Naive B cell (primary cell): Measurements from ENCODE around the gene RGS8. TPM values are rescaled to one million over a fixed set of nuclear protein-coding genes. Genes with fewer than 3 reads are reported as not detected.
A peak's percentile ranks its signal among the peaks of the same experiment; 100 is the strongest.
"Not testable (repeated sequence)": the region's sequence is repeated elsewhere in the genome, so short reads cannot be mapped to it uniquely, and the experiment has no call there.

Experiments used
- ATAC-seq, 2 donors: fragments of 150-1000 bp; cut with Tn5 transposase; 2 replicates each; pipeline ENCODE4 v1.10.0; 2021; ENCODE audit warnings: low read depth in 2 of 2, mild to moderate bottlenecking in 2 of 2, moderate library complexity in 2 of 2
- DNase-seq: peaks from one replicate; pipeline ENCODE4 v3.0.0; 2022
- H3K27ac Mint-ChIP-seq, 6 donors: one replicate each; pipeline ENCODE4 v1.8.0; 2020 to 2022; ENCODE audit warnings: mild to moderate bottlenecking in 6 of 6, mixed read lengths in 6 of 6, moderate library complexity in 5 of 6, inconsistent platforms in 2 of 6
- H3K27me3 Mint-ChIP-seq, 3 donors: one replicate each; pipeline ENCODE4 v1.8.0; 2021 to 2022; ENCODE audit warnings: mixed read lengths in 3 of 3, mild to moderate bottlenecking in 1 of 3
- H3K36me3 Mint-ChIP-seq, 2 donors: one replicate each; pipeline ENCODE4 v1.8.0; 2020 to 2022; ENCODE audit warnings: mixed read lengths in 2 of 2, inconsistent platforms in 1 of 2, mild to moderate bottlenecking in 1 of 2
- H3K4me1 Mint-ChIP-seq, 3 donors: one replicate each; pipeline ENCODE4 v1.8.0; 2020 to 2022; ENCODE audit warnings: mixed read lengths in 3 of 3, inconsistent platforms in 1 of 3, mild to moderate bottlenecking in 1 of 3, moderate library complexity in 1 of 3
- H3K4me3 Mint-ChIP-seq, 8 donors: one replicate each; pipeline ENCODE4 v1.8.0; 2020 to 2022; ENCODE audit warnings: mild to moderate bottlenecking in 8 of 8, mixed read lengths in 8 of 8, moderate library complexity in 8 of 8, inconsistent platforms in 2 of 8
- H3K9me3 Mint-ChIP-seq, 7 donors: one replicate each; pipeline ENCODE4 v1.8.0; 2020 to 2022; ENCODE audit warnings: mixed read lengths in 7 of 7, mild to moderate bottlenecking in 5 of 7, inconsistent platforms in 2 of 7, moderate library complexity in 1 of 7
- polyA plus RNA-seq, 6 donors: library from polyadenylated mRNA; unstranded; fragments of 300-500 nt; fragmentation: Illumina TruSeq; gene quantifications; one replicate each; pipeline ENCODE4 v1.2.3, GENCODE V29; 2021; ENCODE audit warnings: low read depth in 6 of 6

Gene RGS8
- polyA plus RNA-seq, 6 donors from 2014 or later, result not detected

DNA sequence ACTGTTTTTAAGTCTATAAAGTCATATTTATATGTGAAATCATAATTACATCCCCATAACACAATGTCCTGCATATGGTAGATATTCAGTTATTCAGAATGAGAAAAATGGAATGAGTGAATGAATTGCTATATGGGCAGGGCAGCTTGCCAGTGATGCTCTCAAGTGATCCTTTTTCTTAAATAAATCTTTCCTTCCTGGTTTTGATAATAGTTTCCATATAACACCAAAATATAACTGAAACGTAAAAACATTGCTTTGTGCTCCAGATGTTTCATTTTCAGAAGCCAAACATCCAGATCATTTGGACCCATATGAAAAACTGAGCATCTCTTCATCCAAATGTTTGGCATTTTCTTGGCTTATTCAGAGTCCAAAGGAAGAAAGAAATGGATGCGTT lies 30.2 kb upstream of the RGS8 start:
- peaks cover 15 to 18% (median 16%) of the 10 kb centered on the region in 3 donors for H3K4me1 Mint-ChIP-seq
- ATAC-seq (no peak), DNase-seq (no peak)
- H3K27ac Mint-ChIP-seq, result peak overlapping the region in 1 of 6 donors; percentile 51
- H3K9me3 Mint-ChIP-seq, result no peaks in the 10 kb centered on the region
- no peaks in the 10 kb centered on the region for H3K36me3 Mint-ChIP-seq
- peaks cover 0 to 5% (median 4%) of the 10 kb centered on the region in 3 donors for H3K27me3 Mint-ChIP-seq
- H3K4me3 Mint-ChIP-seq, result no peak overlapping the region

DNA sequence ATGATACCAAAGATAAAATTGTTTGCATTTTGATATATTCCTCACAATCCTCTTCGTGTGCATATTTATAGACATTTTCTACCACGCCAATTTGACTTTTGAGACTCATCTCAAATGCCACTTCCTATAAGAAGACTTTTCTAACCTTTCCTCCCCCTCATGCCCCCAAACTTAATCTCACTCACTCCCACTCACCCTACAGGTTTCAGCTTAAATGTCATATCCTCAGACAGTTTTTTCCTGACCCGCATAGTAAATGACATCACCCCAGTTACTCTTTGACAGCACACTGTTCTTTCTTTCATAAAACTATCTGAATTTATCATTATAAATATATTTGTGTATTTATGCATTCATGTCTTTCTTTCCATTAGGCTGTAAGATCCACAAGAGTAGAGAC lies 29.6 kb upstream of the RGS8 start:
- H3K36me3 Mint-ChIP-seq, result no peaks in the 10 kb centered on the region
- DNase-seq (no peak), ATAC-seq (no peak)
- no peak overlapping the region for H3K4me3 Mint-ChIP-seq
- H3K9me3 Mint-ChIP-seq, result no peaks in the 10 kb centered on the region
- H3K27me3 Mint-ChIP-seq, result peaks cover 0 to 7% (median 5%) of the 10 kb centered on the region in 3 donors
- H3K4me1 Mint-ChIP-seq, result peaks cover 15 to 18% (median 16%) of the 10 kb centered on the region in 3 donors
- H3K27ac Mint-ChIP-seq, result no peak overlapping the region

DNA sequence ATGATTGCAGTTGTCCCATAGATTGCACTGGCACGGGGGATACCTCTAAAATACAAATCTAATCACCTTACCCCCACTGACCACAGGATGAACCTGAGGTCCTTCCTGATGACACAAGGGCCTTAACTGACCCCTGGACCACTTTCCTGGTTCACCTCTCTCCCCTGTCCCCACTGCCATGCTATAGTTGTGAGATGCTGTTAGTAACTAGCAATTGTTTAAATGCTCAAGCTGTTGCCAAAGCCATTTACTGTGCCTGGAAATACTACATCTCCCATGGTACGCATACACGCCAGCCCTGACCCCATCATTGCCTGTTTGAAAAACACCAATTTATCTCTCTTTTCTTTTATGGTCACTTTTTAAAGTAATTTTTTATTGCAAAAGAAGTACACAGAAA lies 29.1 kb upstream of the RGS8 start:
- no peaks in the 10 kb centered on the region for H3K36me3 Mint-ChIP-seq
- H3K27ac Mint-ChIP-seq, result no peak overlapping the region
- no peak for ATAC-seq
- peak overlapping the region in 2 of 8 donors; percentile 6 to 22 for H3K4me3 Mint-ChIP-seq
- no peaks in the 10 kb centered on the region for H3K9me3 Mint-ChIP-seq
- peaks cover 15 to 18% (median 16%) of the 10 kb centered on the region in 3 donors for H3K4me1 Mint-ChIP-seq
- peaks cover 0 to 8% (median 5%) of the 10 kb centered on the region in 3 donors for H3K27me3 Mint-ChIP-seq
- no peak for DNase-seq

DNA sequence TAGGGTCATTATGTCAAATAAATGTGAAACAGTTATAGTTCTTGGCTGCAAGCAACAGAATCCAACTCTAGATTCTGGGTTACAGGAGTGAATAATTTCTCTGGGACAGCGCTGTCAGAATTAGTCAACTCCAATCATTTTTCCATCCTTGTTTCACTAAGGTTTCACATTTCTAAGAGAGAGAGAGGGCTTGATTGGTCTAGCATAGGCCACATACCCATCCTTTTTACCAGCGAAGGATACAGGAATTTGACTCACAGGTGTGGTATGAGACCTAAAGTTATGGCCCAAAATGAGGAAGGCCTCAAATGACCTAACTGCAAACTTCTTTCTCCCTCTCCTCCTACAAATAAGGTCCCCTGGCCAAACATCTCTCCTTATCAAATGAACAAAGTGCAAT lies 25.5 kb upstream of the RGS8 start:
- no peaks in the 10 kb centered on the region for H3K36me3 Mint-ChIP-seq
- no peak overlapping the region for H3K4me3 Mint-ChIP-seq
- H3K9me3 Mint-ChIP-seq, result no peaks in the 10 kb centered on the region
- ATAC-seq, result no peak
- peaks cover 0 to 8% (median 5%) of the 10 kb centered on the region in 3 donors for H3K27me3 Mint-ChIP-seq
- peaks cover 0 to 3% (median 0%) of the 10 kb centered on the region in 3 donors for H3K4me1 Mint-ChIP-seq
- DNase-seq, result no peak
- no peak overlapping the region for H3K27ac Mint-ChIP-seq

DNA sequence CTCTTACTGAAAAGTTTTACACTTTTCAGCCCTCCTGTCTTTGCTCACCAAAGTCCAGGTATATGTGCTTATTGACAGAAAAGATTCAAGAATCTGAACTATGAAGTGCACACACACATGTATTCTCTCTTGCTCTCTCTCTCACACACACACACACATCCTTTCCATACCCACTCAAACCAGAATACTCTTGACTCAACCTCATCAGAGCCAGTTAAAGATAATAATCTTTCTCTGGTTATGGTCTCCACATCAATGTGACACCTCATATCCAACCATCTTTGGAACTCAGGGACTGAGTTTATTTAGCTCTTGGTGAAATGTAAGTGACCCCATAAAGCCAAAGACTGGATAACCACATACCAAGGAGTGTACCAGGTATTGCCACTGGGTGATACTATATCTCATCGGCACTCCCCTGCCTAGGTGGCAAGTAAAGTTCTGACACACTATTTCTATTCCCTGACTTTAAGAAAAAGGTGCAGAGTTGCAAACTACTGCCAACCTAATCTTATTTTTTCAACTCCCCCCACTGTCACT lies 24.9 kb upstream of the RGS8 start:
- peaks cover 0 to 8% (median 5%) of the 10 kb centered on the region in 3 donors for H3K27me3 Mint-ChIP-seq
- no peaks in the 10 kb centered on the region for H3K9me3 Mint-ChIP-seq
- ATAC-seq (no peak), DNase-seq (no peak)
- H3K27ac Mint-ChIP-seq, result no peak overlapping the region
- H3K4me1 Mint-ChIP-seq, result peaks cover 0 to 3% (median 0%) of the 10 kb centered on the region in 3 donors
- H3K36me3 Mint-ChIP-seq, result no peaks in the 10 kb centered on the region
- H3K4me3 Mint-ChIP-seq, result no peak overlapping the region

DNA sequence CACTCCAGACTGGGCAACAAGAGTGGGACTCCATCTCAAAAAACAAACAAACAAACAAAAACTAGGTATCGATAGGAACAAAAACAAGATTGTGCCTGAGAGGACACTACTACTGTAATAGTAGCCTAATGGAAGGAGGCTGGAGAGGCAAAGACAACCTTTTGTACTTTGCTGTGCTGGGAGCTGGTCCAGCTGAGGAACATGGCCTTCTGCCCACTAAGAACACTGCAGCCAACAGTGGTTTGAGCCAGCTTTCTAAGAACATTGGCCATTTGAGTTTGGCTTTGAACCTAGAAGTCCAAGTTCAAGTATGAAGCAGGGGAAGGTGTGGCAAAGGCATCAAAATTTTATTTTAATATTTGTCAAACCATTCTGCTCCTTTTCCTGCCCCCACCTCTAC lies 22.7 kb upstream of the RGS8 start:
- no peak for ATAC-seq
- no peak for DNase-seq

DNA sequence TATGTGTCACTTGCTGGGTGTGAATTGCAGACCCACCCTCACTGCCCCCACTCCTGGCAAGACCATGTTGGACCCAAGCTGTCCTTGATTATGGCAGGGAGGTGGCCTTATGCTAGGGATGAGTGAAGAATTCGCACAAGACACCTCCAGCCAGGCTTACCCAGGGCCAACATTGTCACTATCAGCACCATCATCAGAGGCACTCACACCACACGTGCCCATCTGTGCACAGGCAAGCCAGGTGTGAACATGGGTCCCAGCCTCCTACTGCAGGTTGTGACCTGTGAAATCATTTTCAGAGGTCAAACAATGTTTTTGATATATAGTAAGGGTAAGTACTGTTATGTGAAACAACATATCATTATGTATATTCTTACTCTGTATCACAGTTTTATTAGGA lies 20.3 kb upstream of the RGS8 start:
- Mint-ChIP-seq H3K9me3 (no peaks in the 10 kb centered on the region), H3K4me3 (no peak overlapping the region), H3K36me3 (no peaks in the 10 kb centered on the region), H3K27me3 (peaks cover 9 to 35% (median 9%) of the 10 kb centered on the region in 3 donors), H3K27ac (no peak overlapping the region), H3K4me1 (no peaks in the 10 kb centered on the region)
- DNase-seq (no peak), ATAC-seq (no peak)

More for the DNA sequence above, 22.7 kb upstream of the RGS8 start:
- no peaks in the 10 kb centered on the region for H3K9me3 Mint-ChIP-seq
- no peaks in the 10 kb centered on the region for H3K36me3 Mint-ChIP-seq
- H3K27ac Mint-ChIP-seq, result no peak overlapping the region
- H3K27me3 Mint-ChIP-seq, result peaks cover 0 to 17% (median 0%) of the 10 kb centered on the region in 3 donors
- no peaks in the 10 kb centered on the region for H3K4me1 Mint-ChIP-seq
- no peak overlapping the region for H3K4me3 Mint-ChIP-seq

DNA sequence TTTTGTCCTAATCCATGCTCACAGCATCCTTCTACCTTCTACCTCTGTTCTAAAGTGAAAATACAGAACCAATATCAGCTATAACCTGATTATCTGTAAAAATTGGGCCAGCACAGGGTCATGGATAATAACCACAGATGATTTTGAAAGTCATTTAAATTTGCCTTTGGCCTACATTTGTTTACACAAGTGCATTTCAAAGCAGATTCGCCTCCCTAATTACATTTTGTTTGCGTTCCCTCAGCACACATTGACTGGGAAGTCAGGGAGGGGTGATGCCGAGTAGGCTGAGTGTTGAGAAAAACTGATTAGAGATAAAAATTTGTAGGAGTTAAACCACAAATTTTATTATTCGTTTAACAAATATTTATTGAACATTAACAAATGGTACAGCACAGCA lies 19.2 kb upstream of the RGS8 start:
- no peak for DNase-seq
- no peaks in the 10 kb centered on the region for H3K9me3 Mint-ChIP-seq
- no peak overlapping the region for H3K4me3 Mint-ChIP-seq

DNA sequence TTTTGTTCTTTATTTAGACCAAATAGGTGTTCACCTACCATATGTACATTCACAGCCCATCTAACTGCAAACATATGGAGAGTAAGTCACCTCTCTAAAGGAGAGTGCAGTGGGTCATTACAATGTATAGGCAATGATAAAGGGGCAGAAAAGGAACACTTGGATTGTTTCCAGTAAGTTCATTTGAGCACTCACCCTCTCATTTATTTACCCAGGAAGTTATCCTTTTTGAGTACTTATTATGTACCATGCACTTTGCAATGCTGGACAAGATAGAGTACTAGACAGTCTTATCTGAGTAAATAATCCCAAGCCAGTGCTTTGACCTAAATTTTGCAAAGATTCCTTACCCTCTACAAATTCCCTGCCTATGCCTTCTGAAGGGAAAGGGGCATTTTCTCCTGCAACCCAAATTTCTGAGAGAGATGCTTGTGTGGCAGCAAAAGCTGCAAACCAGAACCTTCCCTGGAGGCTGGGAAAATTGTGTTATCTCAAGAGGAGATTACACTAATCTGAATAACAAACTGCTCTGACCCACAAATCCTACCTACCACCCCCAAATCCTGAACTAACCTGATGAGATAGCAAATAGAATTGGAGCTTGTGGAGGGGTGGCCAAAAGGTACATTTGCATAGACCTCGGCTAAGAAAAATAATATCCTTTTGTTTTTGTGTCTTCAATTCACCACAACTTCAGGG lies 18.6 kb upstream of the RGS8 start:
- ATAC-seq, result no peak
- Mint-ChIP-seq H3K27me3 (peaks cover 21 to 46% (median 24%) of the 10 kb centered on the region in 3 donors), H3K4me3 (no peak overlapping the region), H3K27ac (peak overlapping the region in 1 of 6 donors; percentile 34), H3K36me3 (no peaks in the 10 kb centered on the region), H3K9me3 (no peaks in the 10 kb centered on the region), H3K4me1 (no peaks in the 10 kb centered on the region)
- no peak for DNase-seq

More for the DNA sequence above, 19.2 kb upstream of the RGS8 start:
- H3K27ac Mint-ChIP-seq, result no peak overlapping the region
- ATAC-seq, result no peak
- no peaks in the 10 kb centered on the region for H3K4me1 Mint-ChIP-seq
- peaks cover 16 to 42% (median 19%) of the 10 kb centered on the region in 3 donors for H3K27me3 Mint-ChIP-seq
- H3K36me3 Mint-ChIP-seq, result no peaks in the 10 kb centered on the region

DNA sequence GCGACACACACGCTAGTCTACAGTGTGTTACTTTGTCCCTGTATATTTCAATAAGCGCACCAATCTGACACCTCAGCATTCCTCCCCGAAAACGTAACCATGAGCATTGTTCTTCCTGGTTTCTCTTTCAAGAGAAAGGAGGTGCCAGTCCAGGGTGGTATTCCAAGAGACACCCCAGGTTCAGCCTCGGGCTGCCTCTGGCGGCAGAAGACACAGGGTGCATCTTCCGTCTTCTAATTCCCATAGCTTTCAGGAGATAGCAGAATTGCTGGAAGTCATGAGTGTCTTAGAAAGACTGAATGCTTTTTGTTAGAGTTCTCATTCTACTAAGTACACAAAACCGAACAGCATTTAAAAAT lies 15.9 kb upstream of the RGS8 start:
- Mint-ChIP-seq H3K36me3 (no peaks in the 10 kb centered on the region), H3K4me3 (no peak overlapping the region), H3K9me3 (no peaks in the 10 kb centered on the region), H3K27ac (peak overlapping the region in 1 of 6 donors; percentile 16), H3K4me1 (no peaks in the 10 kb centered on the region), H3K27me3 (peaks cover 24 to 61% (median 43%) of the 10 kb centered on the region in 3 donors)
- DNase-seq (no peak), ATAC-seq (no peak)

DNA sequence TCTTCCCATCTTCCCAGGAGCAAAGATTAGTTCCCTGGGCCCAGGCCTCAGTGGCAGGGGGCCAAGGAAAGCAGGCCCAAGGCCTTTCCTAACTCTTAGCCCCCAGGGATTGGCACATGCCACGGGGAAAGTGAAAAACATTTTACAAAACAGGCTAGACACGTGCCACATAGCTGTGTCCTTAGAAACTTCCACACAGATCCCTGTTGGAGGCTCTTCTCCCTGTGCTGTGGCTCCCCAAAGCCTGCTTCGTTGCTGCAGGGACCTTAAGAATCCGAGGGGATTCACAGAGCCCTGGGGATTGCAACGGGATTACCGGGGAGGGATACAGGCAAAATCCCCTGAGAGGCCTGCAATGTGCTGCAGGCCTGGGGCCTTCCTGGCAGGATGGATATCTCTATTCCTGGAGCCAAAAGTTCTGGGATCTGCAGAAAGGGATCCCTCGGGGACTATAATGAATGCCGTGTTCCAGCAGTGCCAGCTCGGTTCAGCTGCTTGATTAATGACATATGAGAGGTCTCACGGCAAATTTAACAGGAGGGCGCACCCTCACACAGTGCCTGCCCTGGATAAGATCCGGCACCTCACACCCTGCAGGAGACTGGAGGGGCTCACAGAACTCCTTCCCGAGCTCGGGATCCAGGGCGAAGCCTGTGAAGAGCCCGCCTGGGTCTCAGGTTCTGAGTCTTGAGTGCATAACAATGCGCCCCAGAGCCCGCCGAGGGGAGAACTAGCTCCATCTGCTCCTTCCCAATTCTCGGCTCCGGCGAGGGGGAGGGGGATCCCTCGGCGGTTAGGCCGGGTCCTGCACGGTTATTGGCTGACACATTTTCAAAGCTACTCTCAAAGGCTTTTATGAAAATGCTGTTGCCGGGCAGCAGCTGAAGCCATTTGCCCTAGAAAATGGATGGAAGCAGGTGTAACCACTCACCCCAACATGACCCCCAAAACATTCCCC lies 15.3 kb upstream of the RGS8 start:
- Mint-ChIP-seq H3K4me3 (no peak overlapping the region), H3K36me3 (no peaks in the 10 kb centered on the region)

DNA sequence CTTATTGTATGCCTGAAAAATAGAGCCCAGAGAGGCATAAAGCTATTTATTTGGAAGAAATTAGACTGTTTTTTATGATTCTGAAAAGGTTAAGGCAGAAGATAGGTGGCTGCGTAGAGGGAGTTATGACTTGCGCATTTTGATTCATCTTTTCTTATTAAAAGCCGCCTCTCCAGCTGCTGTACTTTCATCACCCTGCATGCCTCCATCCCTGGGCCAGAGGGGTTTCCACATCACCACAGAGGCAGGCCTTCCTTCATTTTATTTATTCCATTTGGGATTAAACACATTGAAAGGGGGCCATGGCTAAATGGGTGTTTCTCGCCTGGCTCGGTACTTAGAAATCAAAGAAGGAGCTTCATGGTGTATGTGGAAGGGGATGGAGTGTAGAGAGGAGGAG lies 14.6 kb upstream of the RGS8 start:
- H3K27ac Mint-ChIP-seq, result no peak overlapping the region
- DNase-seq, result no peak

More for the DNA sequence above, 15.3 kb upstream of the RGS8 start:
- Mint-ChIP-seq H3K27me3 (peaks cover 24 to 61% (median 43%) of the 10 kb centered on the region in 3 donors), H3K27ac (peak overlapping the region in 1 of 6 donors; percentile 16), H3K9me3 (no peaks in the 10 kb centered on the region), H3K4me1 (no peaks in the 10 kb centered on the region)
- no peak for DNase-seq
- no peak for ATAC-seq

DNA sequence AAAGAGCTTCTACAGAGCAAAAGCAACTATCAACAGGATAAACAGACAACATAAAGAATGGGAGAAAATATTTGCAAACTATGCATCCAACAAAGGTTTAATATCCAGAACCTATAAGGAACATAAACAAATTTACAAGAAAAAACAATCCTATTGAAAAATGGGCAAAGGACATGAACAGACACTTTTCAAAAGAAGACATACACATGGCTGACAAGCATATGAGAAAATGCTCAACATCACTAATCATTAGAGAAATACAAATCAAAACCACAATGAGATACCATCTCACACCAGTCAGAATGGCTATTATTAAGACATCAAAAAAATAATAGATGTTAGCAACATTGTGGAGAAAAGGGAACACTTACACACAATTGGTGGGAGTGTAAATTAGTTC lies 8.8 kb upstream of the RGS8 start:
- DNase-seq, H3K36me3 Mint-ChIP-seq, ATAC-seq, H3K27ac Mint-ChIP-seq, H3K4me3 Mint-ChIP-seq, H3K4me1 Mint-ChIP-seq: not testable (repeated sequence)
- peaks cover 0 to 19% (median 6%) of the 10 kb centered on the region in 7 donors for H3K9me3 Mint-ChIP-seq
- H3K27me3 Mint-ChIP-seq, result peaks cover 28 to 41% (median 30%) of the 10 kb centered on the region in 3 donors

More for the DNA sequence above, 14.6 kb upstream of the RGS8 start:
- H3K4me3 Mint-ChIP-seq, result no peak overlapping the region
- H3K4me1 Mint-ChIP-seq, result no peaks in the 10 kb centered on the region
- H3K36me3 Mint-ChIP-seq, result no peaks in the 10 kb centered on the region
- H3K27me3 Mint-ChIP-seq, result peaks cover 24 to 61% (median 43%) of the 10 kb centered on the region in 3 donors
- H3K9me3 Mint-ChIP-seq, result peaks cover 0 to 4% (median 0%) of the 10 kb centered on the region in 7 donors
- ATAC-seq, result no peak
